Keratinocyte (primary cell): ENCODE measurements around the gene RAD9A.

Experiments
- CTCF ChIP-seq, 3 experiments: IDR thresholded peaks in 1 of 3; conservative IDR thresholded peaks in 1 of 3; optimal IDR thresholded peaks in 1 of 3; 2 replicates in 2 of 3; 3 replicates in 1 of 3; pipeline versions ENCODE3 to v1.5.1; 2011; ENCODE audit warnings: low read length in 3 of 3, mild to moderate bottlenecking in 3 of 3, moderate library complexity in 2 of 3, control low read depth in 1 of 3, inconsistent platforms in 1 of 3; ENCODE audit not compliant: insufficient read depth in 2 of 3; ENCODE audit errors: extremely low read depth in 1 of 3
- EZH2 ChIP-seq: IDR thresholded peaks from one replicate; pipeline ENCODE4 v1.6.1; 2012; ENCODE audit warnings: inconsistent platforms, mild to moderate bottlenecking, low read length, moderate library complexity

GRCh38 chr11:67364783-67365722 is 26.7 kb upstream of the RAD9A start:
- TF ChIP-seq CTCF (optimal IDR thresholded peaks at IDR 0.05 in 1 of 3, IDR thresholded peaks at IDR 0.05 in 1 of 3, conservative IDR thresholded peaks at IDR 0.05 in 1 of 3; ENCODE audit: extremely low read depth in 1 of 3, insufficient read depth in 2 of 3, low read length in 3 of 3): no peak
- no peak for TF ChIP-seq EZH2
